Transverse colon (tissue), 4 donors: ENCODE measurements around the gene HORMAD2. TPM values are rescaled to one million over a fixed set of nuclear protein-coding genes. Genes with fewer than 3 reads are reported as not detected.

Experiments
- DNase-seq: peaks from one replicate; pipeline ENCODE4 v3.0.0-alpha.2; 2019
- H3K27ac ChIP-seq, 4 donors: fragments of 200-600 bp; sonication (generic); 2 replicates each; pipeline ENCODE4 v1.5.1; 2016 to 2018; ENCODE audit warnings: inconsistent platforms in 4 of 4
- H3K27me3 ChIP-seq: fragments of 200-600 bp; sonication (generic); 2 replicates; pipeline ENCODE4 v1.5.1; 2017; ENCODE audit warnings: inconsistent platforms
- H3K36me3 ChIP-seq, 4 donors: fragments of 200-600 bp; sonication (generic); 2 replicates each; pipeline ENCODE4 v1.5.1; 2017 to 2019; ENCODE audit warnings: inconsistent platforms in 4 of 4
- H3K4me1 ChIP-seq, 4 donors: fragments of 200-600 bp; sonication (generic); 2 replicates each; pipeline ENCODE4 v1.5.1; 2017 to 2020; ENCODE audit warnings: inconsistent platforms in 4 of 4
- H3K4me3 ChIP-seq, 4 donors: fragments of 200-600 bp; sonication (generic); 1 replicate in 1 of 4; 2 replicates in 3 of 4; pipeline versions ENCODE4 v1.5.1 to v1.6.1; 2017 to 2019; ENCODE audit warnings: inconsistent platforms in 4 of 4
- H3K9me3 ChIP-seq, 2 donors: fragments of 200-600 bp; sonication (generic); 2 replicates each; pipeline ENCODE4 v1.5.1; 2017 to 2019; ENCODE audit warnings: inconsistent platforms in 2 of 2
- CTCF ChIP-seq, 5 experiments: fragments of 200-600 bp in 3 of 5; fragments of 450-650 bp in 2 of 5; sonication (generic) in 3 of 5; IDR thresholded peaks; 1 replicate in 2 of 5; 2 replicates in 3 of 5; pipeline ENCODE4 v1.5.1; 2016 to 2017; ENCODE audit warnings: antibody characterized with exemption in 5 of 5, inconsistent platforms in 3 of 5, mild to moderate bottlenecking in 2 of 5, moderate library complexity in 1 of 5
- EP300 ChIP-seq: sonication (generic); formaldehyde crosslinking; IDR thresholded peaks from one replicate; pipeline ENCODE4 v1.6.1; 2017; ENCODE audit warnings: antibody characterized with exemption, low read depth
- POLR2A ChIP-seq: fragments of 450-650 bp; IDR thresholded peaks from one replicate; pipeline ENCODE4 v1.6.1; 2016; ENCODE audit warnings: antibody characterized with exemption, mild to moderate bottlenecking, moderate library complexity
- POLR2AphosphoS5 ChIP-seq, 3 donors: sonication (generic); formaldehyde crosslinking; IDR thresholded peaks; one replicate each; pipeline ENCODE4 v1.6.1; 2016; ENCODE audit warnings: antibody characterized with exemption in 3 of 3
- WGBS, 2 donors: methylation state at CpG; one replicate each; pipeline ENCODE4 v1.1.5; 2018; ENCODE audit warnings: low coverage in 1 of 2; 5-methylcytosine and 5-hydroxymethylcytosine counted together
- in situ Hi-C, 4 donors: fragments of 200-750 bp; cut with MboI; loops; one replicate each; pipeline versions ENCODE4 v1.15.0 to v1.15.1; 2017; ENCODE audit warnings: low sequenced_read_pairs in 3 of 4, low pct_ligation_motif_present in 1 of 4, low pct_unique_long_range_greater_than_20kb in 1 of 4
- intact Hi-C: fragments of 100-400 bp; cut with DNase I; formaldehyde crosslinking; loops from one replicate; pipeline ENCODE4 v1.15.1; 2023; ENCODE audit warnings: low total_unique reads
- total RNA-seq, 4 donors: library from RNA; depleted of rRNA; stranded (reverse); fragments of >200 nt; gene quantifications; one replicate each; pipeline ENCODE4 v1.1.0, GENCODE V29; 2016

Gene HORMAD2
- not detected for total RNA-seq

- DNase-seq, result peak; percentile 31
- peaks cover 11% of the 10 kb centered on the region for H3K27me3 ChIP-seq
- intact Hi-C loops, result no loop called here
- 62 to 67% methylated on average over 15 to 52 of the region's 53 CpGs for WGBS, 2 donors
- no peaks in the 10 kb centered on the region for H3K9me3 ChIP-seq
- TF ChIP-seq EP300 (no peak), POLR2AphosphoS5 (IDR thresholded peaks at IDR 0.05) (no peak), CTCF (IDR thresholded peaks at IDR 0.05) (no peak), POLR2A (no peak)
- peak within 1 kb of the TSS in 2 of 4 donors; percentile 11 to 25 for H3K4me3 ChIP-seq
- in situ Hi-C loops, result no loop called here
- H3K36me3 ChIP-seq, result no peaks in the 10 kb centered on the region
- no peaks in the 10 kb centered on the region for H3K4me1 ChIP-seq
- H3K27ac ChIP-seq, result no peak within 1 kb of the TSS
These were observed at the start of gene HORMAD2 for GRCh38 chr22:30079952-30080533. Gene HORMAD2 (plus strand): TSS chr22:30080464. CDS start chr22:30093953, 13,489 bp downstream.

- Histone ChIP-seq H3K27ac (no peak overlapping the region), H3K9me3 (no peaks in the 10 kb centered on the region), H3K4me1 (peaks cover 0 to 15% (median 6%) of the 10 kb centered on the region in 4 donors), H3K27me3 (no peaks in the 10 kb centered on the region), H3K4me3 (no peak overlapping the region), H3K36me3 (peaks cover 0 to 6% (median under 1%) of the 10 kb centered on the region in 4 donors)
- no peak for TF ChIP-seq POLR2A
- no peak for TF ChIP-seq EP300
- no peak for TF ChIP-seq CTCF (IDR thresholded peaks at IDR 0.05)
- no peak for TF ChIP-seq POLR2AphosphoS5 (IDR thresholded peaks at IDR 0.05)
- no peak for DNase-seq
- in situ Hi-C loops (no loop called here), intact Hi-C loops (no loop called here)
- 73 to 100% methylated on average over 1 to 3 of the region's 3 CpGs for WGBS, 2 donors
These were observed 48.9 kb upstream of the HORMAD2 start for GRCh38 chr22:30031328-30031727.

- Histone ChIP-seq H3K9me3 (no peaks in the 10 kb centered on the region), H3K36me3 (peaks cover 0 to under 1% (median 0%) of the 10 kb centered on the region in 4 donors), H3K4me1 (peaks cover 0 to 9% (median under 1%) of the 10 kb centered on the region in 4 donors), H3K27me3 (no peaks in the 10 kb centered on the region), H3K4me3 (no peak overlapping the region), H3K27ac (no peak overlapping the region)
- WGBS, 2 donors, result 81 to 100% methylated on average over 1 to 2 of the region's 2 CpGs
- no peak for TF ChIP-seq CTCF (IDR thresholded peaks at IDR 0.05)
- no peak for TF ChIP-seq POLR2A
- TF ChIP-seq POLR2AphosphoS5 (IDR thresholded peaks at IDR 0.05), result no peak
- no peak for TF ChIP-seq EP300
- intact Hi-C loops, result no loop called here
- no peak for DNase-seq
- in situ Hi-C loops, result no loop called here
These were observed 48.4 kb upstream of the HORMAD2 start for GRCh38 chr22:30031764-30032455.

DNA sequence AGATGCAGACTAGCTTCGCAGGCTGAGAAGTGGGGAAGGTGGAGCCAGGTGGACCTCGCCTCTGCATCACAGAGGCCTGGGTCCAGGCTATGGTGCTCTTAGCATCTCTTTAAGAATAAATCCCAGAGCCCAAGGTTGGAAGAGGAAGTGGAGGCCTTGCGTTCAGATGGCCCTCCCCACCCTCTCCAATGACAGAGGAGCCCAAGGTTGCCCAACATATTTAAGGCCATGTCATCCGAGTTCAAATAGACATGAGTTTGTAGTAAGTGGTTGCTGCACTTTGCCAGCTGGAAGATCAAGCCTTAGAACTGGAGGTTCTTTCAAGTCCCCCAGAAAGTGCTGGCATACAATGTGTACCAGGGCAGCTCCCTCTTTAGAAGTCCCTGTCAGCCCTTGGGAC is 47.1 kb upstream of the HORMAD2 start:
- Histone ChIP-seq H3K9me3 (no peaks in the 10 kb centered on the region), H3K36me3 (no peaks in the 10 kb centered on the region), H3K4me3 (no peak overlapping the region), H3K27ac (no peak overlapping the region), H3K27me3 (no peaks in the 10 kb centered on the region), H3K4me1 (peaks cover 0 to under 1% (median 0%) of the 10 kb centered on the region in 4 donors)
- DNase-seq, result no peak
- in situ Hi-C loops (no loop called here), intact Hi-C loops (no loop called here)
- WGBS, 2 donors, result 80% methylated on average over 4 of the region's 4 CpGs; no CpG with 5 or more reads in 1 of the 2 donors
- TF ChIP-seq POLR2A, result no peak
- no peak for TF ChIP-seq POLR2AphosphoS5 (IDR thresholded peaks at IDR 0.05)
- no peak for TF ChIP-seq CTCF (IDR thresholded peaks at IDR 0.05)
- TF ChIP-seq EP300, result no peak
